H4 (cell line): ENCODE data around the gene RO60. TPM values are rescaled to one million over a fixed set of nuclear protein-coding genes. Genes with fewer than 3 reads are reported as not detected.
"Not testable (repeated sequence)": the region's sequence is repeated elsewhere in the genome, so short reads cannot be mapped to it uniquely, and the experiment has no call there.

Source experiments
- DNase-seq: peaks from one replicate; pipeline ENCODE4 v3.0.0-alpha.2; 2015; ENCODE audit warnings: low spot score
- total RNA-seq: library from RNA; depleted of rRNA; stranded (reverse); fragments of >200 nt; shearing (Covaris generic); gene quantifications from 2 replicates; pipeline ENCODE4 v1.2.3, GENCODE V29; 2014; rRNA removed

Gene RO60
- total RNA-seq, result 31.8 and 49.5 TPM in 2 replicates

DNA sequence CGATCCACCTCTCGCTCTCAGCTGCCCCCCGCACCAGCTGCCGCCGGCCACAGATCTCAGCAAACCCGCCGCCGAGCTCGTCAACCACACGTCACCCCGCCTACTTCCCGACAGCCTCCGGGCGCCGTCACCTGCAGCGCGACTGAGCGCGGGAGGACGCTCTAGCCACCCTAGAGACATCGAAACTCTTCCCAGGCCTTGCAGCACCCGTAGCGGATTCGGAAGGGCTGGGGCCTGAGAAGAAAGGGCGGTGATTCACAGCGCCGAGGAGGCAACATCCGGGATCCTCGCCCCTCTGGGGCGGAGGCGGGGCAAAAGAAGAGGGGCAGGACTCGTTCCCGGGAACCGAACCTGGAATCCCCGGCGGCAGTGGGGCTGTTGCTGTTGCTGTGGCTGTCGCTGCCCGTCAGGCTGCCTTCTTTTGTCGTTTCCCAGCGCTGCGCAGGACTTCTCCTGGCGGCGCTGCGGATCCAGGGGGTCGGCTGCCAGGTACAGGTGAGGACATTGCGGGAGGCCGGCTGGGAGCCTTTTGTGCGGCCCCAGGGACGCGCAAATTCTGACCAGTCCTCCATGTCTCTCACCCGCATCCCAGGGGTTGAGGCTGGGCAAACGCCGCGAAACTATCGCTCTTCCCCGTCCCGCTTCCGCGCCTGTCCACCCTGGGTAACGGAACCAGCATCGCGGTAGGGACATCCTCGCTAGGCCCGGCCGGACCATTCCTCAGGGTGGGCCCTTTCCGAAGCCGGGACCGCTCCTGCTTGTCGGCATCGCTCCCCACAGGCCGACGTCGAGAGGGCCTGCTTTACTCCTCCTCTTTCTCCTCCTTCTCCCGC is at the start of gene RO60, which contains the start of gene UCHL5:
RO60 (plus strand) TSS at position 331 of the 833 bp plus-strand sequence. CDS start 9,443 bp downstream, outside the sequence.
UCHL5 (minus strand) TSS at position 79 of the 833 bp plus-strand sequence. CDS start 100 bp downstream, outside the sequence.
- DNase-seq, result peak; percentile 98

DNA sequence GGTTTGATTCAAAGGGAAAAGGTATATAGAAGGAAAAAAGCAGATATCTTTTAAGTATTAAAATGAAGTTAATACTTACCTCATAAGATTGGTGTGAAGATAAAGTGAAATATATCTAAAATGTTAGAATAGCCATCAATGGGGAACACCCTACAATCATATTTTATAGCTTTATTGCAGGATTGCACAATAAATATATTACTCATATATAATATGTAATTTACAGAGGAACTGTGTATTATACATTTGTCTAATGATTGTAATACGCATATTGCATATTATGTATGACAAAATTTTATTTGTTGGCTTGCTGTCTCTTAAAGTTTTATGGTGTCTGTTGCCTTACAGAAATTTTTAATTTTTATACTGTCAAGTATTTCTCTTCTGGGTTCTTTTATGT is 48.0 kb upstream of the RO60 start:
- DNase-seq, result no peak

DNA sequence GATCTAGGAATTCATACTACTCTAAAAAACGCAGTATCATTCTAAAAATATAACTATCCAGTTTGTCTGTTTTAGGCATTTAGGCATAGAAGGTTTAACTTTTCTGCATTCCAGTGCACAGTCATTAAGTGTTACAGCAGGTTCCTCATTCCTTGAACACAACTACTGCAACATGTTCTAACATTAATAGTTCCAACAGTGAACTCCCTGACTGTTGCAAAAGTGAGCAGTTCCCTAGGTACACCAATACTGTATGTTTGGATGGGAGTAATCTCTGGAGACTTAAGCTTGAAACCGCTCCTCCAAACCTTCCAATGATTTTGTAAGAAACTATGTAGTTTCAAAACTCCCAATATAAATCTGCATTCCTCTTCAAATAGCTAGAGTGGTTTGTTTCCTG is 46.4 kb upstream of the RO60 start:
- DNase-seq, result no peak

DNA sequence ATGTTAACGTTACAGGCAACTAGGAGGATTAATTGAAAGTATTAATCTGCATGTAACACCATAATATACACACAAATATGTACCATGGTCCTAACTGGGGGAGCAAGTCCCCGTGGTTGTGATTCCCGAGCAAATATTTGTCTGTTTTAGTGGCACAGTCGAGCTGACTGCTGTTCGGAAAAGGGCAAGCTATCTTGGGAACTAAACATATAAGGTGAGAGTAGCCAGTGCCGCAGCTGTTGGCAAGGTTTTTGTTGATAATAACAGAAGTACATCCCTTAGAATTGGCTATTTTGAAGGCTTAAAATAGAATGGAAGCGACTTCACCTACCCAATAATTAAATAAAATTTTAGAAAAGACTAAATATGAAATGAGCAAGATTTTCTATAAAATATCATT is 45.7 kb upstream of the RO60 start:
- no peak for DNase-seq

DNA sequence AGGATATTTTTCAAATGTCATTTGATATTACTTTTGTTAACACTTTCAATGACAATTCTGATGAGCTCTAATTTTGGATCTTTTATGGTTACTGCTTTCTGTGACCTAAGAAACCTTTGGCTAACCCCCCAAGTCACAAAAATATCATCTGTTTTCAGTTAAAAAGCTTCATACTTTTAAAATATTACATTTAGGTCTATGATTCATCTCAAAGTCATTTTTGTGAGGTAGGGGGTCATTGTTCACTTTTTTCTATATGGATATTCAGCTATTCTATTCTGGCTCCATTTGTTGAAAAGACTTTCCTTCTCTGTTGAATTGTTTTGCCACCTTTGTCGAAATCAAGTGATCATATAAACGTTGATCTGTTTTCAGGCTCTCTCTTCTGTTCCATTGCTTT is 45.0 kb upstream of the RO60 start:
- DNase-seq, result no peak

DNA sequence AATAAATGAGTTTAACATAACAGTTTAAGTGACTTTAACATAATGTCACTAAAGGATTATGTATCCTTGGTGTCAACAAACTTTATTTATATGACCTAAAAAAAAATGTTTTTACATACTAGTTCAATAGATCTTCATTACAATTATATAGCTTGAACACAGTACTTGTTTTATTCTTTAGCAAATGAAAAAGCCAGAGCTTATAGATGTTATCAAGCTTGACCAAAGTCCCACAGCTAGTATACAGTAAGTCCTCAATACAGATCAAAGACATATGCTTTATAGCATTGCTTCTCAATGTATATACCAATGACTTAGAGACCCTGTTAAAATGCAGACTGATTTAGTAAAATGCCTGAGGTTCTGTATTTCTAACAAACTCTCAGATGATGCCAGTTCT is 42.6 kb upstream of the RO60 start:
- DNase-seq, result no peak

DNA sequence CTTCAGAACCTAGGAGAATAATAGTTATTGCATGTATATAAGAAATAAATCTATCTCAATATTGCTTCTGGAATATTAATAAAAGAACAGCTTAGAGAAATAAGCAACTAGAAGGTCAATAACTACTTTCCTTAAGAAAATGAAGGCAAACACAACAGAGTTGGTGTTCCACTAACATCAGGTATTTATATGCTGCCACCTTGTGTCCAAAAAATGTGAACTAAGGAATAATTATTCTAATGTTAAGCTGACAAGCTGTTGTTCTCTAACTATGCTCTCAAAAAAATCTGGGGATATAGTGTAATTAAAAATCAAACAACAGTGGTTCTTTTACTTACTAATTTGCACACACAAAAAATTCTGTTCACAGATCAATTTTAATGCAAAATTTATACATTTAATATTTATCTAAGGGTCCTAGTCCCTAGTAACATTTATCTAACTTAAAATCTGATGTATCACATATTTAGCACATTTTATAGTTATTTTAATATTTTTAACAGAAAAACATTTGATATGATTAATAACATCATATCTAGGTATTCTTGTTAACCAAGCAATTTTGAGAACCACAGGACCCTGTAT is 39.9 kb upstream of the RO60 start:
- DNase-seq, result peak; percentile 55

DNA sequence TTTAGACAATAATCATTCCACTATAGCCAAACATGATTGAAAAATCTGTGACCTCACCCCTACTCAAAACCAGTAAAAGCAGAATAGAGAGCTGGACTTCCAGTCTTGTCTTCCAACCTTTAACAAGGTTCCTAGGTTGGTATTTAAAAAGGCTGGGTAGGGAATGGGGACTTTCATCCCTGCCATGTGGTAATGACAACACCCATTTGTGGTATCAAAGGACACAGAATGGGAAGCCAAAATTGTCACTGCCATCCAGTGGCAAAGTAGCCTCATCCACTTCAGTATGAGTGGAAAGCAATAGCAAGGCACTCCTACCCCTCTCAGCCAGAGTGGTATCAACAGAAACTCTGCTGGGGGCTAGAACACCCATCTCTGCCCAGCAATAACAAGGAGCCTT is 34.2 kb upstream of the RO60 start:
- DNase-seq, result no peak

DNA sequence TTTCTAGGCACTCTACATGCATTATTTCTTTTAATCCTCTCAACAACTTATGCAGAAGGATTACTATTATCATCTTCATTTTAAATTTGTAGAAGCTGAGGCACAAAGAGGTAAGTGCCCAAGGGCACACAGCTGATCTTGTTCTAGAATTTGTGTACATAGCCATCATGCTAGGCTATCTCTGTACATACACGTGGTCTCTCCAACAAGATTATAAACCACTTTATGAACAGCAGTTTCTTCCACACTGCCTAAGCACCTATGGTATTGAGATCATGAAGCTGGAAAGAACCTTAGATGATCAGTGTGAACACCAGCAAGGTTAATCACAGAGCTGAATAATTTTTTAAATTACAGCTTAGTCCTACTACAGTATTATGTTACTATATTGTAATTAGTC is 29.1 kb upstream of the RO60 start:
- DNase-seq, result no peak

DNA sequence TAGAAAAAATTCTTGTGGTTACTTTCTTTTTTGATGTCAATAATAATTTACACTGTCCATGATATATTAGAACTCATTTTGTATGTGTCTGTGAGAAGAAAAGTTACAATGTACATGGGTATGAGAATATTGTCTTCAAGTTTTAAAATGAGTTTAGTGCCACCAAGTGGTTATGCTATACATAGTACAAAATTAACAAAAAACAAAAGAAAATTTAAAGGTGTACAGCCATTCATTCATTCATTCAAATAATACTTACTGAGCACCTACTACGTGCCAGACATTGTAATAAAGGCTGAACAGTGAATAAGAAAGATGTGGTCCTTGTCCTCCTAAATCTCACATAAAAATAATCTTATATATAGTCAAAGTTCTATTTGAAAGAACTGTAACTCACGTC is 28.0 kb upstream of the RO60 start:
- peak; percentile 8 for DNase-seq

DNA sequence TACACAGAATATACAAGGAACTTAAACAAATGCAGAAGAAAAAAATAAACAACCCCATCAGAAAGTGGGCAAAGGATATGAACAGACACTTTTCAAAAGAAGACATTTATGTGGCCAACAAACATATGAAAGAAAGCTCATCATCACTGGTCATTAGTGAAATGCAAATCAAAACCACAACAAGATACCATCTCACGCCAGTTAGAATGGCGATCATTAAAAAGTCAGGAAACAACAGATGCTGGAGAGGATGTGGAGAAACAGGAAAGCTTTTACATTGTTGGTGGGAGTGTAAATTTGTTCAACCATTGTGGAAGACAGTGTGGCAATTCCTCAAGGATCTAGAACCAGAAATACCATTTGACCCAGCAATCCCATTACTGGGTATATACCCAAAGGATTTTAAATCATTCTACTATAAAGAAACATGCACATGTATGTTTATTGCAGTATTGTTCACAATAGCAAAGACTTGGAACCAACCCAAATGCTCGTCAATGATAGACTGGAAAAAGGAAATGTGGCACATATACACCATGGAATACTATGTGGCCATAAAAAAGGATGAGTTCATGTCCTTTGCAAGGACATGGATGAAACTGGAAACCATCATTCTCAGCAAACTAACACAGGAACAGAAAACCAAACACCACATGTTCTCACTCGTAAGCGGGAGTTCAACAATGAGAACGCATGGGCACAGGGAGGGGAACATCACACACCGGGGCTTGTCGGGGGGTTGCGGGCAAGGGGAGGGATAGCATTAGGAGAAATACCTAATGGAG is 26.6 kb upstream of the RO60 start:
- not testable (repeated sequence) for DNase-seq

DNA sequence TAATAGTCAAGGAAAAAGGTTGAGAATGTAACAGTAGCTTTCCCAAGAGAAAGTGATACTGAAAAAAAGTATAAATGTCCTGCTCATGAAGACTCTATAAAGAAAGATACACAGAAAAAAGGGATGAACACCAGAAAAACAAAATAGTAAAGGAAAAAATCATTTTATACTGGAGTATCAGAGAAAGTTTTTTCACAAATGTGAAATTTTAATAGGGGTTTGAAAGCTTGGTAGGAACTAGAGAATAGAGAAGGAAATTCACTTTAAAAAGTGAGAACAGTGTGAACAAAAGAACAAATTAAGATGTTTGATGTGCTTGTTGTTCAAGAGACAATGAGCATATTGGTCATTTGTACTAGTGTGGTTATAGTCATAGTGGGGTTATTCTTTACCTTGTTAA is 25.8 kb upstream of the RO60 start:
- no peak for DNase-seq

DNA sequence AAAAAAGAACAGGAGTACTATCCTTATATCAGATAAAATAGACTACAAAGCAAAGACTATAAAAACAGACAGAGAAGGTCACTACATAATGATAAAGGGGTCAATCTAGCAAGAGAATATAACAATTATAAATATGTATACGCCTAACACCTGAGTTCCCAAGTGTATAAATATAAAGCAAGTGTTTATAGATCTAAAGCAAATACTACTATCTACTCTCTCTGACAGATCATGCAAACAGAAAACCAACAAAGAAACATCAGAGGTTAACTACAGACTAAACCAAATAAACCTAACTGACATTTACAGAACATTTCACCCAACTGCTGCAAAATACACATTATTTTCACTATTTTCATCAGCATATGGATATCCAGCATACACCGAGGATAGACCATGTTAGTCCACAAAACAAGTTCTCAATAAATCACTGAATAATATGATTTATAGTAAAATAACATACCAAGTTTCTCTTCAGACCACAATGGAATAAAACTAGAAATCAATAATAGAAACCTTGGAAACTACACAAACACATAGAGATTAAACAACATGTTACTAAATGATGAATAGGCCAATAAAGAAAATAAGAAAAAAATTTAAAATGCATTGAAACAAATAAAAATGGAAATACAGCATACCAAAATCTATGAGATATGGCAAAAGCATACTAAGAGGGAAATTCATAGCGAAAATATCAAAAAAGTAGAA is 22.9 kb upstream of the RO60 start:
- DNase-seq, result no peak

DNA sequence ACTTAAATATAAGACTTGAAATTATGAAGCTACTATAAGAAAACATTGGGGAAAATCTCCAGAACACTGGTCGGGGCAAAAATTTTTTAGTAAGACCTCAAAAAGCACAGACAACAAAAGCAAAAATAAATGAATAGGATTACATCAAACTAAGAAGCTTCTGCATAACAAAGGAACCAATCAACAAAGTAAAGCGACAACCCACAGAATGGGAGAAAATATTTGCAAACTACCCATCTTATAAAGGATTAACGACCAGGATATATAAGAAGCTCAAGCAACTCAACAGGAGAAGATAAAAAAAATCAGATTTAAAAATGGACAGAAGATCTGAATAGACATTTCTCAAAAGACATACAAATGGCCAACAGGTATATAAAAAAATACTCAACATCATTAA is 19.4 kb upstream of the RO60 start:
- no peak for DNase-seq

DNA sequence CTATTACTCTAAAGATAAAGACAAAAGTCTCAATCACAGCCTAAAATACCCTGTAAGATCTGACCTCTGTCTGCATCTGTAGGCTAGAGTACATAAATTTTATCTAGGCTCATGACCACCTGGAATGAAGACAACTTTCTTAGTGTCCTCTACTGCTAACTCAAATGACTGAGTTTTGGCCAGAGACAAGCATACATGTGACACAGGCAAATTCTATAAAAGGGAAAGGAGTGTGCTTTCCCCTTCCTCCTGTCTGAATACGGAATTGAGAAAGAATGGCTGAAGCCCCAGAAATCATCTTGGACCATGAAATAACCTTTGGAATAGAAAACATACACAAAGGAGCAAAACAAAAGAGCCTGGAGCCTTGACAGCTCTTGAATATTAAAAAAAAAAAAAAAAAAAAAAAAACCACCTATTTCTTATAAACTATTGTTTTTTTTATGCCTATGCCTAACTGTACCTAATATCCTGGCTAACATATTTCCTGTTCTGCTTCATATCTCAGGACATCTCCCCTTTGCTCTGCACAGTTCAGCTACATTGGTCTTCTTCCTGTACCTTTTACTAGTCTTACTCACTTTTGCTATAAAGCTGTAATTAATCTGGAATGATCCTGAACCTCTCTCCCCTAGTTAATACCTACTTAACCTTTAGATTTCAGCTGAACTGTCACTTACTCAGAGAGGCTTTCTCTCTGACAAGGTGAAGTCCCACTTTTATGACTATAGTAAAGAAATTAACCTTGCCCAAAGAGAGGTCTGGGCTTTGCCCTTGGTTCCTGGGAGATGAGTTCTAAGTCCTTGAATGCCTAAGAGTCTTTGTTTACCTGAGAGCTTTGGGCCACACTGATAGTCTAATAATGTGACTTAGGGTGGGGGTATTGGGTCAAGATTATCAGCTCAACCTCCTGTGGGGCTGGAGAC is 16.4 kb upstream of the RO60 start:
- DNase-seq, result no peak

DNA sequence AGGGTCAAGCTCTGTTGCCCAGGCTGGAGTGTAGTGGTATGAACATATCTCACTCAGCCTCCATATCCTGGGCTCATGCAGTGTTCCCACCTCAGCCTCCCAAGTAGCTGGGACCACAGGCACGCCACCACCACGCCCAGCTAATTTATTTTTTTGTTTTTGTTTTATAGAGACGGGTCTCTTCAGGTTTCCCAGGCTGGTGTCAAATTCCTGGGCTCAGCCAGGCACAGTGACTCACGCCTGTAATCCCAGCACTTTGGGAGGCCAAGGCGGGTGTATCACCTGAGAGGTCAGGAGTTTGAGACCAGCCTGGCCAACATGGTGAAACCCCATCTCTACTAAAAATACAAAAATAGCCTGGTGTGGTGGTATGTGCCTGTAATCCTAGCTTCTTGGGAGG is 10.5 kb upstream of the RO60 start:
- DNase-seq, result not testable (repeated sequence)

DNA sequence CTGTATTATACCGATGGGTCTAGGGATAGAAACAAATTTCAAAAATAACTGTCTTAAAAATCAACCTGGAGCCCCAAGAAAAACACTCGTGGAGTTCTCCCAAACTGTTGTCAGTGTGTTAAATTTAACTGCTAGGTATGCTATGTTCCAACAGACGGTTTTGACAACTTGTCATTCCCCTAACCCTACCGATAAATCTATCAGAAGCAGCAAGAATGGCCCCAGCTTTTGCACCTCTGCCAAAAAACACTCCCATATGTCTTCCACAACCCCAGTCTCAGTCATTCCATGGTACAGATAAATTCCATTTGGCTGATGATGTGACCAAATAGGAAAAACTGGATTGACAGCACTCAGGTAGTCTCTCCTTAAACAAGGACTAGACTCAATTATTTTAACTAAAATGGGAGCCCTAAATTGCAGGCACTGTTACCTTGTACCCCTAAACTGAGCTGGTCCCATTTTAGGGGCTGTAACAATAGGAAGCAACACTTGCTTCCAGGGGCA is 5.2 kb upstream of the RO60 start:
- no peak for DNase-seq

DNA sequence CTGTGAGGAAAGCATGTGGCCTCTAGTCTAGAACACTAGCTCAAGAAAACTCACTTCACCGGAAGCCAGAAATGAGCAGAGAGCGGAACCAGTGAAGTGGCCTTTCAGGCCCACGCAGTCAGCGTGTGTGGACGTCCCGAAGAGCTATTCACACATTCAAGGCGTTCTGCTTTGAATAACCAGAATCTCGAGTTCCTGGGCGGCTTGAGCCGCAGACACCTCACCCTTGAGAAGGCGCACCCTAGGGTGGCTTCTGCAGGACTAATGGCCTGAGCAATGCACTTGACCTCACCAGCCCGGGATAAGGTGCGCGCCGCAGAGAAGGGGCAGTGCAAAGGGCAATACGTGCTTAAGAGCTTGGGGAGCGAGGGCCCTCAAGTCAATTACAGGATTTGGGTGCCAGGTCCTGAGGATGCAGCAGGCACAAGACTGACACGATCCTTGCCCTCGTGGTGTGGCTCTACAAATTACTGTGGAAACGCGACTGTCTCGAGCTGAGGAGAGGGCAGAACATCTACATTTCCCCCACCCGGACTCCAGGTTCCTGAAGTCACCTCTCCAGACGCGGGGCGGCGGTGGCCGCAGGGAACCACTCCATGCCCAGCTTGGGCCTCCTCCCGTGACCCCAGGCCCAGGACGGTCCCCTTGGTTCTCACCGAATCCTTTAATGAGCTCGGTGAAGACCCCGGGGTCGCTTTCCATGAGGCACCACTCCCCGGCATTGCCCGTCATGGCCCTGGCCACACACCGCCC is 707 bp upstream of the RO60 start:
- DNase-seq, result peak; percentile 10

DNA sequence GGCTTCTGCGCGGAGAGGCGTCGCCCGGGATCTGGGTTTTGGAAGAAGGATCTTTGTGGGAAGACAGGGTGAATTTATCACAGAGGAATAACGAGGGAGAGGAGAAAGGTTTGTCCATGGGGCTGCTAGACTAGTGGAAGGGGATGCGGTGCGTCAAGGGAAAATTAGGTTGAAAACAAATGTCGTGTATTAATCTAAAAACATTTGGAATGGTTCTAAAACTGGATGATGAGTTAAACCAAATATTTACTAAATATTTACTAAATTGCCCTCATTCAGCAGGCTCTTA is 647 bp downstream of the RO60 start:
- no peak for DNase-seq

DNA sequence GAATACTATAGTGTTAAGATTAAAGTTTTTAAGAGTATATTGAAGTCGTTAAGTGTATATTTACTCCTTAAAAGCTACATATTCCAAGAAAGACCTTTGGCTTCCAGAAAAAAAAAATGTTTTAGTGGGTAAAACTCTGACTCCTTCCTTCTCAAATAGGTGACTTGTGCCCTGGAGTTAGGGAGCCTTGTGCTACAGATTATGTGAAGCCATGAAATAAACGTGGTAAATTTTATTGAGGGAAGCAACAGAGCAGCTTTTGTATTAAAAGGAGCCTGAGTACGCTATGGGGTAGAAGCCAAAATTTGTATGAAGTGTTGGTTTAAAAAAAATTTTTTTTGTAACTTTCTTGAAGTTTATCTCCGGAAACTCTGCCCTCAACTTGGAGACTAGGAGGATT is 994 bp downstream of the RO60 start:
- DNase-seq, result no peak
